ENCODE results near the gene CAMTA1. TPM values are rescaled to one million over a fixed set of nuclear protein-coding genes. Genes with fewer than 3 reads are reported as not detected.

Gene CAMTA1
- polyA plus RNA-seq, 1 donor from 2014 or later = 162 TPM

GRCh38 chr1:6905331-6905730 is 120.1 kb downstream of the CAMTA1 start:
- no peak overlapping the region for H3K27ac ChIP-seq (ENCODE audit: low read length)
- H3K4me2 ChIP-seq (ENCODE audit: low read length) = no peak overlapping the region
- no peaks in the 10 kb centered on the region for H3K27me3 ChIP-seq (ENCODE audit: insufficient read depth, low read depth, low read length)
- TF ChIP-seq CTCF (IDR thresholded peaks at IDR 0.05; ENCODE audit: poor library complexity, severe bottlenecking) (no peak), EP300 (conservative IDR thresholded peaks at IDR 0.05; ENCODE audit: poor library complexity, severe bottlenecking) (no peak), POLR2AphosphoS5 (IDR thresholded peaks at IDR 0.05) (no peak), SMC3 (conservative IDR thresholded peaks at IDR 0.05; ENCODE audit: poor library complexity) (no peak), REST (IDR thresholded peaks at IDR 0.05; ENCODE audit: borderline replicate concordance) (no peak), MXI1 (conservative IDR thresholded peaks at IDR 0.05; ENCODE audit: poor library complexity, severe bottlenecking) (no peak), TAF1 (IDR thresholded peaks at IDR 0.05; ENCODE audit: low read depth) (no peak), EZH2 (IDR thresholded peaks at IDR 0.05; ENCODE audit: borderline replicate concordance, insufficient read depth, low read length, poor library complexity, severe bottlenecking) (no peak)
- no peaks in the 10 kb centered on the region for H4K20me1 ChIP-seq (ENCODE audit: insufficient read depth)
- no peaks in the 10 kb centered on the region for H3K9me3 ChIP-seq (ENCODE audit: low read length)
- H3K4me3 ChIP-seq (ENCODE audit: low read length) = no peak overlapping the region
- H3K79me2 ChIP-seq (replicated peaks; ENCODE audit: insufficient read depth, low read length) = no peaks in the 10 kb centered on the region
- H3F3A ChIP-seq (ENCODE audit: insufficient read depth, low read length, poor library complexity, severe bottlenecking) = no peaks in the 10 kb centered on the region
- no peak overlapping the region for H3K9ac ChIP-seq (ENCODE audit: low read length)
- H2AFZ ChIP-seq (ENCODE audit: low read depth, low read length) = no peak overlapping the region
- H3K9me2 ChIP-seq (ENCODE audit: insufficient read depth, low read length) = no peaks in the 10 kb centered on the region
- no peaks in the 10 kb centered on the region for H3K36me3 ChIP-seq (ENCODE audit: insufficient read depth, low read length)

GRCh38 chr1:6905790-6906189 is 120.5 kb downstream of the CAMTA1 start:
- Histone ChIP-seq H4K20me1 (ENCODE audit: insufficient read depth) (no peaks in the 10 kb centered on the region), H3K36me3 (ENCODE audit: insufficient read depth, low read length) (no peaks in the 10 kb centered on the region), H2AFZ (ENCODE audit: low read depth, low read length) (no peak overlapping the region), H3K9me3 (ENCODE audit: low read length) (no peaks in the 10 kb centered on the region), H3K9ac (ENCODE audit: low read length) (no peak overlapping the region), H3K4me2 (ENCODE audit: low read length) (no peak overlapping the region), H3F3A (ENCODE audit: insufficient read depth, low read length, poor library complexity, severe bottlenecking) (no peaks in the 10 kb centered on the region), H3K79me2 (replicated peaks; ENCODE audit: insufficient read depth, low read length) (no peaks in the 10 kb centered on the region), H3K27me3 (ENCODE audit: insufficient read depth, low read depth, low read length) (no peaks in the 10 kb centered on the region), H3K9me2 (ENCODE audit: insufficient read depth, low read length) (no peaks in the 10 kb centered on the region), H3K4me3 (ENCODE audit: low read length) (no peak overlapping the region), H3K27ac (ENCODE audit: low read length) (no peak overlapping the region)
- TF ChIP-seq POLR2AphosphoS5 (IDR thresholded peaks at IDR 0.05) = no peak
- no peak for TF ChIP-seq EZH2 (IDR thresholded peaks at IDR 0.05; ENCODE audit: borderline replicate concordance, insufficient read depth, low read length, poor library complexity, severe bottlenecking)
- no peak for TF ChIP-seq MXI1 (conservative IDR thresholded peaks at IDR 0.05; ENCODE audit: poor library complexity, severe bottlenecking)
- no peak for TF ChIP-seq RAD21 (conservative IDR thresholded peaks at IDR 0.05)
- TF ChIP-seq CTCF (IDR thresholded peaks at IDR 0.05; ENCODE audit: poor library complexity, severe bottlenecking) = no peak
- no peak for TF ChIP-seq EP300 (conservative IDR thresholded peaks at IDR 0.05; ENCODE audit: poor library complexity, severe bottlenecking)
- no peak for TF ChIP-seq SMC3 (conservative IDR thresholded peaks at IDR 0.05; ENCODE audit: poor library complexity)
- no peak for TF ChIP-seq REST (IDR thresholded peaks at IDR 0.05; ENCODE audit: borderline replicate concordance)

All from neural cell (in vitro differentiated cells).